Measurements from ENCODE around the gene PDLIM5. TPM values are rescaled to one million over a fixed set of nuclear protein-coding genes. Genes with fewer than 3 reads are reported as not detected.

The PDLIM5 gene
- total and polyA plus RNA-seq, 2 of the 8 experiments (the other 6 are each of a cell fraction or from before 2014, with no cell fraction given), result 37.3 to 62.1 TPM

DNA sequence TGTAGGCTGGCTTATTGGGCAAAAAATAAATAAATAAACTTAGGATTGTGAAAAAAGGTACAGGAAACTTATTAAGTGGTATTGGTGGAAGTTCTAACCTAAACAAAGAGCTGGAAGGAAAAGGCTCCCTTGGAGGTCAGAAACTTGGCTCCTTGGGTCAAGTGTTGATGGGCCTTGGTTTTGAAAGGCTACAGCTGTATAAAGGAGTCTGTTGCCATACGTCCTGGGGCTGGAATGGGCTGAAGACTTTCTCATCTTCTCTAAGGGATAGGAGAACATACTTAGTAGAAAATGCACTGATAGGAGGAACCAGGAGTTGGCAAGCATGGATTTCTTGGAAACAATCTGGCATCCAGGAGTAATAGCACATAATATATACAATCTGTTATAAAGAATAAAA lies 56.6 kb downstream of the PDLIM5 start:
- Histone ChIP-seq H3K9ac (replicated peaks in 1 of 4; ENCODE audit: extremely low read depth in 1 of 4, low read depth in 3 of 4, low read length in 3 of 4) (no peak overlapping the region), H4K8ac (ENCODE audit: extremely low read depth, insufficient read depth, low read length) (no peak overlapping the region), H3K27ac (ENCODE audit: low read depth, low read length) (no peak overlapping the region), H3K56ac (replicated peaks; ENCODE audit: insufficient read length, low read depth, low read length) (no peak overlapping the region), H3K23ac (ENCODE audit: insufficient read length) (no peak overlapping the region), H3K23me2 (ENCODE audit: low read depth, low read length) (no peaks in the 10 kb centered on the region), H3K4me2 (ENCODE audit: insufficient read depth in 1 of 2, low read depth in 2 of 2, low read length in 2 of 2) (no peak overlapping the region), H3K4me3 (ENCODE audit: extremely low read depth in 1 of 4, insufficient read depth in 2 of 4, low read depth in 3 of 4, low read length in 4 of 4) (no peak overlapping the region), H3K79me2 (ENCODE audit: control insufficient read depth in 1 of 2, insufficient read depth in 2 of 2, low read length in 2 of 2) (peaks cover 0 to 2% of the 10 kb centered on the region in 2 experiments; a peak in 2 of 4 replicates), H3K27me3 (replicated peaks in 1 of 4; ENCODE audit: control insufficient read depth in 3 of 4, extremely low read depth in 1 of 4, insufficient read depth in 3 of 4, low read length in 3 of 4) (no peaks in the 10 kb centered on the region), H2BK120ac (replicated peaks; ENCODE audit: low read depth, low read length) (no peak overlapping the region), H3K79me1 (ENCODE audit: low read depth, low read length) (no peaks in the 10 kb centered on the region), H3K36me3 (ENCODE audit: control insufficient read depth in 2 of 4, insufficient read depth in 4 of 4, low read length in 3 of 4) (no peaks in the 10 kb centered on the region), H3K18ac (ENCODE audit: extremely low read depth, low read length) (no peak overlapping the region), H2AK5ac (ENCODE audit: low read depth, low read length) (no peak overlapping the region), H3K4ac (replicated peaks; ENCODE audit: insufficient read length, low read depth, low read length) (no peak overlapping the region), H2BK15ac (ENCODE audit: low read length) (no peak overlapping the region), H2BK5ac (ENCODE audit: low read depth, low read length) (no peak overlapping the region), H2BK12ac (ENCODE audit: low read depth, low read length) (no peak overlapping the region), H2BK20ac (ENCODE audit: low read length) (no peak overlapping the region), H3K14ac (ENCODE audit: insufficient read length) (no peak overlapping the region), H3K4me1 (replicated peaks in 1 of 4; ENCODE audit: control insufficient read depth in 3 of 4, insufficient read depth in 4 of 4, low read length in 3 of 4) (no peaks in the 10 kb centered on the region), H2AFZ (ENCODE audit: low read length) (no peak overlapping the region), H4K20me1 (replicated peaks in 1 of 2; ENCODE audit: control insufficient read depth in 1 of 2, insufficient read depth in 2 of 2, low read length in 2 of 2) (no peaks in the 10 kb centered on the region), H4K91ac (replicated peaks; ENCODE audit: insufficient read length, low read length) (no peak overlapping the region), H4K5ac (ENCODE audit: insufficient read length, low read depth, low read length) (no peak overlapping the region), H3K9me3 (ENCODE audit: insufficient read depth in 2 of 2, low read depth in 1 of 2, low read length in 1 of 2) (no peaks in the 10 kb centered on the region)
- POLR2A ChIA-PET (ENCODE audit: partially characterized antibody), result interaction anchor here (0.7 kb wide), 1 partner anchor 102 kb away, joined by 3 read pairs; no protein-coding TSS in a partner anchor
- CTCF ChIA-PET (ENCODE audit: partially characterized antibody), result interaction anchor here (0.9 kb wide), 1 partner anchor 101 kb away, joined by 4 read pairs; no protein-coding TSS in a partner anchor
- no peak for FAIRE-seq
- DNase-seq (ENCODE audit: low read depth in 1 of 2, low spot score in 2 of 2), result no peak
- WGBS, 2 experiments (ENCODE audit: extremely low coverage in 1 of 2, insufficient coverage in 1 of 2, insufficient read length in 1 of 2, insufficient replicate concordance in 2 of 2, low coverage in 1 of 2, low lambda C conversion rate in 2 of 2, missing lambda C conversion rate in 1 of 2), result 75% methylated on average over 1 of the region's 1 CpG; no CpG with 5 or more reads in 1 of the 2 experiments
- TF ChIP-seq BACH1 (IDR thresholded peaks at IDR 0.05; ENCODE audit: low read length) (no peak), SRF (IDR thresholded peaks at IDR 0.05; ENCODE audit: low read depth, low read length) (no peak), FOSL1 (IDR thresholded peaks at IDR 0.05; ENCODE audit: insufficient read depth, low read depth, low read length) (no peak), YY1 (IDR thresholded peaks at IDR 0.05; ENCODE audit: low read depth, low read length) (no peak), JUND (IDR thresholded peaks at IDR 0.05; ENCODE audit: low read length) (no peak), POU5F1 (IDR thresholded peaks at IDR 0.05; ENCODE audit: low read depth, low read length) (no peak), SAP30 (IDR thresholded peaks at IDR 0.05; ENCODE audit: insufficient read depth, insufficient replicate concordance, low read length) (no peak), CHD2 (IDR thresholded peaks at IDR 0.05; ENCODE audit: low read length) (no peak), TAF7 (optimal IDR thresholded peaks at IDR 0.05; ENCODE audit: borderline replicate concordance, low read depth, low read length) (no peak), RBBP5 (IDR thresholded peaks at IDR 0.05; ENCODE audit: borderline replicate concordance, low read depth, low read length) (no peak), TAF1 (IDR thresholded peaks at IDR 0.05; ENCODE audit: low read depth, low read length) (no peak), EGR1 (IDR thresholded peaks at IDR 0.05; ENCODE audit: borderline replicate concordance, low read depth, low read length) (no peak)
- TF ChIP-seq, protein P1, sequence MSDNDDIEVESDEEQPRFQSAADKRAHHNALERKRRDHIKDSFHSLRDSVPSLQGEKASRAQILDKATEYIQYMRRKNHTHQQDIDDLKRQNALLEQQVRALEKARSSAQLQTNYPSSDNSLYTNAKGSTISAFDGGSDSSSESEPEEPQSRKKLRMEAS (IDR thresholded peaks at IDR 0.05), result no peak
- TF ChIP-seq, protein P2, sequence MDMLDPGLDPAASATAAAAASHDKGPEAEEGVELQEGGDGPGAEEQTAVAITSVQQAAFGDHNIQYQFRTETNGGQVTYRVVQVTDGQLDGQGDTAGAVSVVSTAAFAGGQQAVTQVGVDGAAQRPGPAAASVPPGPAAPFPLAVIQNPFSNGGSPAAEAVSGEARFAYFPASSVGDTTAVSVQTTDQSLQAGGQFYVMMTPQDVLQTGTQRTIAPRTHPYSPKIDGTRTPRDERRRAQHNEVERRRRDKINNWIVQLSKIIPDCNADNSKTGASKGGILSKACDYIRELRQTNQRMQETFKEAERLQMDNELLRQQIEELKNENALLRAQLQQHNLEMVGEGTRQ (IDR thresholded peaks at IDR 0.05; ENCODE audit: low read length), result no peak

Data from H1 (cell line).